ENCODE data around the gene ZBTB5.

ZBTB5 gene

GRCh38 chr9:37422289-37423104, 42.8 kb downstream of the ZBTB5 start, which contains the start of gene GRHPR:
Gene GRHPR, plus strand, starts transcription at chr9:37422696. Its CDS starts 55 bp downstream, at chr9:37422751.
- peak; percentile 50 for DNase-seq

GRCh38 chr9:37421914-37422288, 43.3 kb downstream of the ZBTB5 start:
- no peak for DNase-seq

GRCh38 chr9:37420271-37421215, 44.7 kb downstream of the ZBTB5 start:
- no peak for DNase-seq

- DNase-seq: no peak
These were observed 46.0 kb downstream of the ZBTB5 start for GRCh38 chr9:37419204-37419603.

GRCh38 chr9:37417857-37418618, 47.2 kb downstream of the ZBTB5 start:
- no peak for DNase-seq

GRCh38 chr9:37417252-37417803, 47.9 kb downstream of the ZBTB5 start:
- DNase-seq: no peak

GRCh38 chr9:37415011-37415719, 50.1 kb downstream of the ZBTB5 start:
- DNase-seq: peak; percentile 33

- DNase-seq: no peak
These were observed 50.7 kb downstream of the ZBTB5 start for GRCh38 chr9:37414503-37414943.

GRCh38 chr9:37413311-37413710, 51.9 kb downstream of the ZBTB5 start:
- no peak for DNase-seq

GRCh38 chr9:37412431-37413151, 52.7 kb downstream of the ZBTB5 start:
- DNase-seq: no peak

GRCh38 chr9:37410969-37411785, 54.1 kb downstream of the ZBTB5 start:
- no peak for DNase-seq

GRCh38 chr9:37410354-37410861, 54.8 kb downstream of the ZBTB5 start:
- no peak for DNase-seq

- DNase-seq: no peak
These were observed 56.1 kb downstream of the ZBTB5 start for GRCh38 chr9:37408933-37409710.

GRCh38 chr9:37407468-37407867, 57.8 kb downstream of the ZBTB5 start:
- no peak for DNase-seq

- DNase-seq: no peak
These were observed 58.4 kb downstream of the ZBTB5 start for GRCh38 chr9:37406603-37407401.

- DNase-seq: no peak
These were observed 59.4 kb downstream of the ZBTB5 start for GRCh38 chr9:37405764-37406380.

GRCh38 chr9:37405350-37405749, 59.9 kb downstream of the ZBTB5 start:
- DNase-seq: no peak

- no peak for DNase-seq
These were observed 60.7 kb downstream of the ZBTB5 start for GRCh38 chr9:37404590-37404989.
